GM18867 (cell line): ENCODE results near the gene PHC1.
"Not testable (repeated sequence)": the region's sequence is repeated elsewhere in the genome, so short reads cannot be mapped to it uniquely, and the experiment has no call there.

Source experiments
- ATAC-seq: cut with Tn5 transposase; IDR thresholded peaks from one replicate; pipeline ENCODE4 v1.9.1; 2021; ENCODE audit warnings: mild to moderate bottlenecking, moderate library complexity; ENCODE audit not compliant: unreplicated experiment

The PHC1 gene

DNA sequence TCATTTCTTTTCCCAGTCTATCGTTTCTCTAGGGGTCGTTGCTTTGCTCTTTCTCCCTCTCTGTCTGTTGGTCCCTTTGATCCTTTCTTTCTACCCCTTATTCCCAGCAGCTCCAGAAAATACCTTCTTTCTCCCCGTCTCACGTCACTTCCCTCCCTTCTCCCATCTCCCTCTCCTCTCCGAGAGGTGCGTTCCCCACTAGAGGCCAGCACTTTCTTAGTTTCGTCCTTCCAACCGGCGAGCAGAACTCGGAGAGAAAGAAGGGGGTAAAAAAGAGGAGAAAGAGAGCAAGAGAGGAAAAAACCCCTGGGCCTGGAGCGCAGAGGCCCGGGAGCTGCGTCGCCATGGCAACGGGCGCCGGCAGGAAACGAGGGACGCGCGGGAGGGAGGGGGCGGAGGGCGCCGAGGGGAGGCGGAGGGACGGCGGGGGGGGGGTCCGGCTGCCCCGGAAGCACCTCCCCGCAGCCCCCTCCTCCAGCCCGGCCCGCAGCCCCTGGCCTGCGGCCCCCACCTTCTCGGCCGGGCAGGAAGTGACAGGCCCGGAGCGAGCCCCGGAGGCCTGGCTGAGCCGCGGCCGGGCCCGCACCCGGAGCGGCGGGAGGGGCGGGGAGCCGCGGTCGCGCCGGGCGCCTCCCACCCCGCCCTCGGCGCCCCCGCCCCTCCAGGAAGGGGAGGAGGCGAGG is at the start of gene PHC1:
PHC1 (plus strand) TSS at position 477 of the 683 bp plus-strand sequence. CDS start 3,169 bp downstream, outside the sequence.
- ATAC-seq, result peak; percentile 71

DNA sequence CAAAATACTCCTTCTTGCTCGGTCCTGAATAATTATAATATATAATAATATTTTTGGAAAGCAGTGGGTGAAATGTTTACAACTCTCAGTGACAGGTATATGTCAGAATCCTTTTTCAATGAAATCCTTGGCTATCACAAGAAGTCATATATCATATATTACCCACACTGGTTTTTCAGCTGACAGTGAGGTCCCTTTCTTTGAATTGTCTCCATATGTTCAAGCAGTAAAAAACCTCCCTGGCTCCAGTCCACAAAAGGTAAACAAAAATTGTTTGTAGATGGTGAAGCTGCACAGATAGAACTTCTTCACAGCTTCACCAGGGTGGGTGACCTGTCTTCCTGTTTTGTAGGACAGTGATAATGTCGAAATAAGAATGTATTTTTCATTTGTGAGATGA is 47.9 kb upstream of the PHC1 start:
- ATAC-seq, result no peak

DNA sequence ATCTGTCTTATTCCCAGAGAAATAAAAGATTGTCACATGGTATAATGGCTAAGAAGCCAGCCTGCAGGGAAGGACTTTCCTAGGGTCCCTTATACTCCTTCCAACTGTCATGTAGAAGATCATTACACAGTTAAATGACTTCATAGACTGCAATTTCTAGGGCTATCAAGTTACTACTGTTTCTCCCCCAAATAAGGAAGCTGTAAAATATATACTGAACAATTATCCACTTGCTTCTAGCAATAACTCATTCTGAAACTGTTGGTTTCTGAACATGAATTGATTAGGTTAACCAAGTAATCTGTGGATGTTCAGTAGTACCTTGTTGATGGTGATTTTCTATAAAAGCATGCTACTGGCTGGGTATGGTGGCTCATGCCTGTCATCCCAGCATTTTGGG is 47.3 kb upstream of the PHC1 start:
- no peak for ATAC-seq

DNA sequence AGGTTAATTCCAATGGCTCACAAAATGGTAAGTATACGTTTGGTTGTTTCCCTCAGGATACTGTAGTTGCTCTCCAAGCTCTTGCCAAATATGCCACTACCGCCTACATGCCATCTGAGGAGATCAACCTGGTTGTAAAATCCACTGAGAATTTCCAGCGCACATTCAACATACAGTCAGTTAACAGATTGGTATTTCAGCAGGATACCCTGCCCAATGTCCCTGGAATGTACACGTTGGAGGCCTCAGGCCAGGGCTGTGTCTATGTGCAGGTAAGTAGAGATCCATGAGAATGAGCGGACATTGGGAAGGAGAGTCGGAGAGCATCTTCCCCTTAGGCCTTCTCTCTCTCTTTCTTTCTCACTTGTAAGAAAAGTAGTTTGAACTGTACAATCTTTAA is 46.5 kb upstream of the PHC1 start:
- no peak for ATAC-seq

DNA sequence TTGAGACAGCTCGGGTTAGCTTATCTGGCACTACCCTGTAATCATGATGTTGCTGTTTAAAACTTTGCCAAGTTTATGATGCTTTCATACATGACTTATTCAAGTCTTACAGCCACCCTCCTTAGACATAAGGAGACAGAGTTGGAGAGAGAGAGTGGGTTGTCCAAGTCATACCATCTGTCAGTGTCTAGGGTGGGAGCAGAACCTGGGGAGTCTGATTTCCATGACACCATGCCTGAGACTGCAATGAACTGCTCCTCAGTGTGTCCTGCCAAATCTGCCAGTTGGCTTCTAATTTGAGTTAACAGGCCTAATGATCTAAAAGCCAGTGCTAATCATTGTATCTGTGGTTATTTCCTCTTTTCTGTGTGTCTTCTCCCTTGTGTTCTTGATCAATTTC is 43.7 kb upstream of the PHC1 start:
- ATAC-seq, result no peak

DNA sequence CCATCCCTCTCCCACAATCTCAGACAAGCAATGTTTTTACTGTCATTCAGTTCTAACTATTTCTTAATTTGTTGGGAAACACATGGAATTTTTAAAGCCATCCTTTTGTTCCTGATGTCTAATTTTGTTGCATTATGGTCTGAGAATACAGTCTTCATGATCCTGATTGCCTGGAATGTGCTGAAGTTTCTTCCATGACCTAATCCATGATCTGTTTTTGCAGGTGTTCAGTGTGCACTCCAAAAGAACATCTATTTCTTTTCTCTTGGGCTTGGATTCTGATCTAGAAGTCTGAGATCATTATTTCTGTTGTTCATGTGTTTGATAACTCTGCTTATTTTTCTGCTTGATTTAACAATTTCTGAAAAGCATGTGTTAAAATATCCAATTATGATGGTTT is 43.2 kb upstream of the PHC1 start:
- ATAC-seq, result no peak

DNA sequence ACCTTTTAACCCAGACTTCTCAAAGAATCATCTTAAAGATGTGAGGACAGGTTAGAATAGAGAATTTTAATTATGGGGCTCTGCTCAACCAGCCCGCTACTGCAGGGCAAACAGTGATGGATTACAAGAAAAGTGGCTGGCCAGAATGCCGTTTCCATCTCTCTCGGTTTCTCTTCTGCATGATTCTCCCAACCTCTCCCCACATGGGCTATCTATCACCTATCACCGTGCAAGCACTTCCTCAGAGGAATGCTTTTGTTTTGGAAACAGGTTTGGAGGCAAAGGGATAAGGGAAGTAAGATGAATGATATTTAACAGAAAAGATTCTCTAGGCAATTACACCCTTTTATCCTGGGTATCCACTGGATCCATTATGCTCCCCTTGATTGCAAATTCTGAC is 37.4 kb upstream of the PHC1 start:
- no peak for ATAC-seq

DNA sequence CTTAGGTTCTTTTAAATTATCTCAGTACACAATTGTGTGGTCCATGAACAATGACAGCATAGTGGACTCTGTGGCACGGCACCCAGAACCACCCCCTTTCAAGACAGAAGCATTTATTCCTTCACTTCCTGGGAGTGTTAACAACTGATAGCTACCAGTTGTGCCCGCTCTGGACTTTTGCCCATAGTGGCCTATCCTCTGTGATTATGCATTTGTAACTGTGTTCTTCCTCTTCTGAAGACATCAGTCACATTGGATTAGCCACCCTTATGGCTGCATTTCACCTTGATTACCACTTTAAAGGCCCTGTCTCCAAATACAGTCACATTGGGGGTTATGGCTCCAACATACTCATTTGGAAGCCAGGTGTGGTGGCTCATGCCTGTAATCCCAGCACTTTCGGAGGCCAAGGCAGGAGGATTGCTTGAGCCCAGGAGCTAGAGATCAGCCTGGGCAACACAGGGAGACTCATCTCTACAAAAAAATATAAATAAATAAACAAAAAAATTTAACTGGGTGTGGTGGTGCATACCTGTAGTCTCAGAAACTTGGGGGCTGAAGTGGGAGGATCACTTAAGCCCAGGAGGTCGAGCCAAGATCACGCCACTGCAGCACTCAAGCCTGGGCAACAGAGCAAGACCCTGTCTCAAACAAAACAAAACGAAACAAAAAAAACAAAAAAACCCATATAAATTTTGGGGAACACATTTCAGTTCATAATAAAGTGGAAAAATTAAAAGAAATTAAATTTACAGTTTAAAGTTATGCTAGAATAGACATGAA is 27.6 kb upstream of the PHC1 start:
- no peak for ATAC-seq

DNA sequence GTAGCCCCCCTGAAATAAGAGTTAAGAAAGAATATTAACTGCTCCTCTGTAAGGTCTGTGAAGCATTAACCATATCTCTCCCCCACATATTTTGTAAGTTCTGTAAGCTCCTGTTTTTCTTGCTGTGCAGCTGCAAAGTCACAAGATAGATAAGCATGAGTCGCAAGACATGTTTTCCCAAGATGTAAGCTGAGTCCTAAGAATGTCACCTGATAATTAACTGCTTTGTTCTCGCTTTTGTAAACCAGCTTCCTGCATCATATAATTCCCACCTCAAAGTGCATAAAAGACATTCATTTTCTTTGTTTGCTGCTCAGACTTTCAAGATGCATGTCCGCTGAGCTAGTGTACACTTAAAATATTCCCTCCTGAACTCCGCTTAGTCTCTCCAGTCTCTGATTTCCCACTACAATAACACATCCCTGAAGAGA is 27.0 kb upstream of the PHC1 start:
- no peak for ATAC-seq

DNA sequence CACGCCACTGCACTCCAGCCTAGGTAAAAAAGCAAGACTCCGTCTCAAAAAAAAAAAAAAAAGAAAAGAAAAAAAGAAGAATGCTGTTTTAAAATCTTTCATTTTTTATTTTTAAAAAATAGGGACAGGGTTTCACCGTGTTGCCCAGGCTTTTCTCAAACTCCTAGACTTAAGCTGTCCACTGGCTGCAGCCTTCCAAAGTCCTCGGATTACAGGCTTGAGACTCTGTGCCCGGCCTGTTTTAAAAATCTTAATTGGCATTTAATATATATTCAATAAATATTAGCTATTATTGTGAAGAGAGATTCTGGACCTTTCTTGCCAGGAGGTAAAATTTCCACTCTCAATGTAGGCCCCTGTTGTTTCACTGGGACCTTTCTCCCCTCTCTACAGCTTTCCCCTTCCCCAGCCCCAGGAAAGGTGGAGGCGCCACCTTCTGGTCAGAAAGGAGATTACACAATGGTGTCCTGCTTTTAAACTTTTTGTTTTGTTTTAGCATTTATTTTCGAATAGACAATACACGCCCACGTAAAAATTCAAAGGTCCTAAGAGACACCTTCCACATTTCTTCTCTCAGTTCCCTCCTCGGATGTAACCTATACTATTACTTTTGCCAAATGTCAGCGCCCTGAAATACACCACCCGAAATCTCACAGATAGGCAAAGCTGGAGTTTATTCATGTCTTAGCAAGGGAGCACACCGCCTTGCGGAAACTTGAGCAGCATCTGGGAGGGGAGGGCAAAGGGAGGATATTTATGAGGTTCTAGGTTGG is 23.8 kb upstream of the PHC1 start:
- ATAC-seq, result no peak

DNA sequence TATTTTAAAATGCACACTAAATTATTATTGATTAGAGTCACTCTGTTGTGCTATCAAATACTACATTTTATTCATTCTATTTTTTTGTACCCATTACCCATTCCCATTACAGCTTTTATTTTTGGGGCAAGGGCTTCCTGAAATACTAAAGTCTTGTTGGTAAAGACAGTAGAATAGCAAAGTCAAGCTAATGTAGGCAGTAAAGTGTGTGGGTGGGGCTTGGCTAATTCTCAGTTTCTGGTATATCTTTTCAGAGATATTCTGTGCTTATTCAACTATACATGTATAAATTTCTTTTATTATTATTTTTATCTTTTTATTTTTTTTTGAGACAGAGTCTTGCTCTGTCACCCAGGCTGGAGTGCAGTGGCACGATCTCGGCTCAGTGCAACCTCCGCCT is 22.3 kb upstream of the PHC1 start:
- ATAC-seq, result no peak

DNA sequence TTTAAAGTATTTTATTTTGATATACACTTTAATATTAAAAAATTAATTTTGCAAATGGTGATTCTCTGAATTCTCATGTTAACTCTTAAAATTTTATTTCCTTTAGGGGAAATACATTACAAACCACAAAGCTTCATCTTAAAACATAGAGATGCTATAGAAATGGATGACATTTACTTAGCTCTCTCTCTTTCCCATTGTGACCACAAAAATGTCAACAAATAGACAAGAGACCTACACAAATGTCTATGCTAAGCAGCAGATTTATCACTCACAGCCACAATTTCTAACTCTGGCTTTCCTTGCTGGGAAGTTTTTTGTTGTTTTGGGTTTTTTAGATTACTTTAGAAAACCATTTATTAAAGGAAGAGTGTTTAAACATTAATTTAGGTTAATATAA is 19.9 kb upstream of the PHC1 start:
- no peak for ATAC-seq

DNA sequence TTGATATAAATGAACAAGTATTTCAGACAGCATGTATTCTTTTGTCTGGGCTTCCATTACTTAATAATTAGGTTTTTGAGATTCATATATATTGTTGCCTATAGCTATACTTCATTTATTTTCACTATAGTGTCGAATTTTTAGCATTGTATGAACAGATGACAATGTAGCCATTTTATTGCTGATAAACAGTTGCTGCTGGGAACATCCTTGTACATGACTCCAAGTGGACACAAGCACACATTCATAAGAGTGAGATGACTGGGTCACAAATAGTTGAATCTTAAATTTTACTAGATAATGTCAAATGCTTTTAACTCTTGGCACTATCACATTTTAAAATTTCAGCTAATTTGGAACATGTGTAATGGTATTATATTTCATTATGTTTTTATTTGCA is 19.3 kb upstream of the PHC1 start:
- no peak for ATAC-seq

DNA sequence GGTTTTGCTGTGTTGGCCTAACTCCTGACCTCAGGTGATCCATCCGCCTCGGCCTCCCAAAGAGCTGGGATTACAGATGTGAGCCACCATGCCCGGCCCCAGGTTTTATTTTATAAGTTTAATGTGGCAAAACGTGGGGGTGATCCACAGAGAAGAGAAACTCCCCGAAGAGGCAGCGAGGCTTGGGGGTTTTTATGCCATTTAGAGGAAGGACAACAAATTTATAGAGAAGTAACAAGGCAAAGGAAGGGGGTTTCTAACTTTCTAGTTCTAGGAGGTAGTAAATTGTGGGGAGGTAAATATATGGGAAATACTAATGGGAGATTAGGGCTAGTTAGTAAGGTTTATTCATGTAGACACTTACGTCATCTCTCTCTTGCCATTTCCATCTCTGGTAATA is 17.2 kb upstream of the PHC1 start:
- ATAC-seq, result no peak

DNA sequence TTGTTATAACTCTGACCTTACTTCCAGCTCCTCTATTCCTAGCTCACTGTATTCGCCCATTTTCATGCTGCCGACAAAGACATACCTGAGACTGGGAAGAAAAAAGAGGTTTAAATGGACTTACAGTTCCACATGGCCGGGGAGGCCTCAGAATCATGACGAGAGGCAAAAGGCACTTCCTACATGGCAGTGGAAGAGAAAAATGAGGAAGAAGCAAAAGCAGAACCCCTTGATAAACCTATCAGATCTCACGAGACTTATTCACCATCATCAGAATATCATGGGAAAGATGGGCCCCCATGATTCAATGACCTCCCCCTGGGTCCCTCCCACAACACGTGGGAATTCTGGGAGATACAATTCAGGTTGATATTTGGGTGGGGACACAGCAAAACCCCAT is 14.5 kb upstream of the PHC1 start:
- ATAC-seq, result no peak

DNA sequence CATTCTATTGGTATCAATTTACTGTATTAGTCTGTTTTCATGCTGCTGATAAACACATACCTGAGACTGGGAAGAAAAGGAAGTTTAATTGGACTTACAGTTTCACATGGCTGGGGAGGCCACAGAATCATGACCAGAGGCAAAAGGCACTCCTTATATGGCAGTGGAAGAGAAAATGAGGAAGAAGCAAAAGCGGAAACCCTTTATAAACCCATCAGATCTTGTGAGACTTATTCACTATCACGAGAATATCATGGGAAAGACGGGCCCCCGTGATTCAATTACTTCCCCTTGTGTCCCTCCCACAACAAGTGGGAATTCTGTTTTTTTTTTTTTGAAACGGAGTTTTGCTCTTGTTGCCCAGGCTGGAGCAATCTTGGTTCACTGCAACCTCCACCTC is 11.6 kb upstream of the PHC1 start:
- not testable (repeated sequence) for ATAC-seq

DNA sequence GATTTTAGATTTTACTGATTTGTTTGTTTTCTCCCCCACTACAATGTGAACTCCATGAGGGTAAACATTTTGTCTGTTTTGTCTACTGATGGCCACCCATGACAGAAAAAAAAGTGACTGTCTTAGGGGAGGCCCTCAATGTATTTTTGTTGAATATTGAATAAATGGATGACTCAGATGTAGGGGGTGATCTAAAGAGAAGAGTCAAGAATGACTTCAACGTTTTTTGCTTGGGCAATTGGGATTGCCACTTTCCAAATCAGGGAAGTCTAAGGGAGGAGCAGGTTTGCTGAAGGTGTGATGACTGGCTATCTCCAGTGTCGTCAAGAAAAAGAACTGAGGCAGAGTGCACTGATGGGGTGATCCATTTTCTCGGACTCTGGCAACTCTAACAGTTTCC is 10.7 kb upstream of the PHC1 start:
- ATAC-seq, result no peak

DNA sequence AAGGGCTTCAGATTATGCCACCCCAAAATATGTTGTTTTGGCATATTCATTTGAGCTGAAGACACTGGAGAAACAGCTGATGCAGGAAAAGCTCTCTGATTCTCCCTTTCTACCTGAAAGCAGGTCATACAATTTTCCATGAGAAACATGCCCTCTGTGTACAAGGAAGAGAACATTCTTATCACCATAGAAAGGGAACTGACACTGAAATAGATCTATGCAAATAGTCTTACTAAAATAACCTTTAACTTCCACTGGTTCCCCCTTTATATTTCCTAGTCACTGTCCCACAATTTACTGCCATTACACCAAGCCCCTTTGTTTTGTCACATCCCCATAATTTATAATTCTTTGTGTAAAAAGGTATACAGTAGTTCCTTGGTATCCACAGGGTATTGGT is 9.6 kb upstream of the PHC1 start:
- no peak for ATAC-seq

DNA sequence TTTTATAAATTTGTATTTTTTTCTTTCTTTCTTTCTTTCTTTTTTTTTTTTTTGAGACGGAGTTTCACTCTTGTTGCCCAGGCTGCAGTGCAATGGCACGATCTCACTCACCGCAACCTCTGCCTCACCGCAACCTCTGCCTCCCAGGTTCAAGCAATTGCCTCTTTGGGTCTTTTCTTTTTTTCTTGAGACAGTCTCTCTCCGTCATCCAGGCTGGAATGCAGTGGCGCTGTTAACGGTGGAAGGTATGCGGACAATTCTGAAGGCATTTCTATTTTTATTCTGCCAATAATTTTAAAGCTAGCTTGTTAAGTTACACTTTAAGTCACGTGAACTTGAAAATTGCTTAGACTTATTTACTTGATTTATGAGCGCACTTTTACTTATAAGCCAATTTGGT is 8.8 kb upstream of the PHC1 start:
- no peak for ATAC-seq

DNA sequence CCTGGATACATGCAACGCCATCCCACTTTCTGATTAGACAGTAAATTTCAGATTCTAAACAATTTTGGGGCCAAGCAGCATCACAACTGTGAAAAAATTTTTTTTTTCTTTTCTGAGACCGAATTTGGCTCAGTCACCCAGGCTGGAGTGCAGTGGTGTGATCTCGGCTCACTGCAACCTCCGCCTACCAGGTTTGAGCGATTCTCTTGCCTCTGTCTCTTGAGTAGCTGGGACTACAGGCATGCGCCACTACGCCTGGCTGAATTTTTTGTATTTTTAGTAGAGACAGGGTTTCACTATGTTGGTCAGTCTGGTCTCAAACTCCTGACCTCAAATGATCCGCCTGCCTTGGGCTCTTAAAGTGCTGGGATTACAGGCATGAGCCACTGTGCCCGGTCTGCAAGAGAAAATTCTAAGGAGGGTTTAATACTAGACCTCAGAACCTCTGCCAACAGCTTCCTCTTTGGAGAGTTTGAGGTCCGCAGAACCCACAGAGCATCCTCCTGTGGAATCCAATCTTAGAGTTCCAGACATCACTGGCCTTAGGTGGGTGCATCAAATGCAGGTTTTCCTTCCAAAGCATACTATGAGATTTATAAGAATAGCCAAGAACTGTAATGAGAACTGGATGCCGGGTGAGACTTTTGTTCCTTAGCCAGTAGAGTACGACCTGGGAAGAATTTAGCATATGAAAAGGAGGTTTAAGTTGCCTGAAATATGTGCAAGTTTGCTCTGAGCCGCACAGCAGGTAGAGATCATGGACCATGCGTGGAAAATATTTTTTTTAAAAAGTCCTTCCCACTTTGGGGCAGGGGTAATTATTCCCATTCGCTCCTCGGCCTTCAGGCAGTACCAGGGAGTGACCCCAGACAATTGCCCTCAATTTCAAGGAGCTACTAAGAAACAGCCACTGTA is 7.8 kb upstream of the PHC1 start:
- no peak for ATAC-seq

DNA sequence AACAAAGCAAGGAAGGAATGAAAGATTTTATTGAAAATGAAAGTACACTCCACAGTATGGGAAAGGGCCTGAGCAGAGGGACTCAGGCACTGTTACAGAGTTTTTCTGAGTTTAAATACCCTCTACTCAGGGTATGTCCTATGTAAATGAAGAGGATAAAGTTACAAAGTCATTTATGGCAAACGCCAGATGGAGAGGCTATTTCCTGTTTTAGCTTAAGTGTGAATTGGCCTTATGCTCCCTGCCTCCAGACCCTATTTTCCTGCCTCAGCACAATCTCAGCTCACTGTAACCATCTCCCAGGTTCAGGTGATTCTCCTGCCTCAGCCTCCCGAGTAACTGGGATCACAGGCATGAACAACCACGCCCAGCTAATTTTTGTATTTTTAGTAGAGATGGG is 6.8 kb upstream of the PHC1 start:
- ATAC-seq, result no peak
